GM19043 (cell line): ENCODE results near the gene DENND1A.

Experiments
- ATAC-seq: cut with Tn5 transposase; IDR thresholded peaks from one replicate; pipeline ENCODE4 v1.9.1; 2021; ENCODE audit warnings: low read depth; ENCODE audit not compliant: unreplicated experiment

The DENND1A gene

GRCh38 chr9:123387686-123388085 lies 542.2 kb downstream of the DENND1A start:
- no peak for ATAC-seq

- ATAC-seq, result no peak
Measured at GRCh38 chr9:123383512-123384170, 546.3 kb downstream of the DENND1A start.

GRCh38 chr9:123382653-123383511 lies 547.0 kb downstream of the DENND1A start:
- ATAC-seq, result no peak

- no peak for ATAC-seq
Measured at GRCh38 chr9:123380852-123381705, 548.8 kb downstream of the DENND1A start.

GRCh38 chr9:123378956-123379660 lies 550.8 kb downstream of the DENND1A start:
- no peak for ATAC-seq

- no peak for ATAC-seq
Measured at GRCh38 chr9:123378025-123378424, 551.9 kb downstream of the DENND1A start.

GRCh38 chr9:123377211-123377971 lies 552.5 kb downstream of the DENND1A start:
- ATAC-seq, result no peak

- ATAC-seq, result no peak
Measured at GRCh38 chr9:123376218-123377071, 553.5 kb downstream of the DENND1A start.

GRCh38 chr9:123375469-123376132 lies 554.3 kb downstream of the DENND1A start:
- no peak for ATAC-seq

- no peak for ATAC-seq
Measured at GRCh38 chr9:123373946-123374345, 556.0 kb downstream of the DENND1A start.

- ATAC-seq, result no peak
Measured at GRCh38 chr9:123373447-123373923, 556.4 kb downstream of the DENND1A start.

GRCh38 chr9:123372766-123373446 lies 557.0 kb downstream of the DENND1A start:
- ATAC-seq, result no peak

- no peak for ATAC-seq
Measured at GRCh38 chr9:123371805-123372590, 557.9 kb downstream of the DENND1A start.

GRCh38 chr9:123371228-123371584 lies 558.7 kb downstream of the DENND1A start:
- no peak for ATAC-seq

- ATAC-seq, result no peak
Measured at GRCh38 chr9:123370526-123371227, 559.2 kb downstream of the DENND1A start.

- no peak for ATAC-seq
Measured at GRCh38 chr9:123370108-123370507, 559.8 kb downstream of the DENND1A start.
